ENCODE measurements around the gene BAIAP3.

- TF ChIP-seq, protein P1, sequence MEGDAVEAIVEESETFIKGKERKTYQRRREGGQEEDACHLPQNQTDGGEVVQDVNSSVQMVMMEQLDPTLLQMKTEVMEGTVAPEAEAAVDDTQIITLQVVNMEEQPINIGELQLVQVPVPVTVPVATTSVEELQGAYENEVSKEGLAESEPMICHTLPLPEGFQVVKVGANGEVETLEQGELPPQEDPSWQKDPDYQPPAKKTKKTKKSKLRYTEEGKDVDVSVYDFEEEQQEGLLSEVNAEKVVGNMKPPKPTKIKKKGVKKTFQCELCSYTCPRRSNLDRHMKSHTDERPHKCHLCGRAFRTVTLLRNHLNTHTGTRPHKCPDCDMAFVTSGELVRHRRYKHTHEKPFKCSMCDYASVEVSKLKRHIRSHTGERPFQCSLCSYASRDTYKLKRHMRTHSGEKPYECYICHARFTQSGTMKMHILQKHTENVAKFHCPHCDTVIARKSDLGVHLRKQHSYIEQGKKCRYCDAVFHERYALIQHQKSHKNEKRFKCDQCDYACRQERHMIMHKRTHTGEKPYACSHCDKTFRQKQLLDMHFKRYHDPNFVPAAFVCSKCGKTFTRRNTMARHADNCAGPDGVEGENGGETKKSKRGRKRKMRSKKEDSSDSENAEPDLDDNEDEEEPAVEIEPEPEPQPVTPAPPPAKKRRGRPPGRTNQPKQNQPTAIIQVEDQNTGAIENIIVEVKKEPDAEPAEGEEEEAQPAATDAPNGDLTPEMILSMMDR (conservative IDR thresholded peaks at IDR 0.05; ENCODE audit: low read length), result no peak
- no peak for TF ChIP-seq EZH2phosphoT487 (IDR thresholded peaks at IDR 0.05; ENCODE audit: borderline replicate concordance, low read depth, low read length)
Observed at GRCh38 chr16:1381612-1382406, 48.4 kb downstream of the BAIAP3 start.

Measured in OCI-LY7 (cell line).